ENCODE measurements around the gene CLPTM1L. TPM values are rescaled to one million over a fixed set of nuclear protein-coding genes. Genes with fewer than 3 reads are reported as not detected.
"Not testable (repeated sequence)": the region's sequence is repeated elsewhere in the genome, so short reads cannot be mapped to it uniquely, and the experiment has no call there.

The CLPTM1L gene
- total RNA-seq, 1 donor from 2014 or later, result 357 TPM

DNA sequence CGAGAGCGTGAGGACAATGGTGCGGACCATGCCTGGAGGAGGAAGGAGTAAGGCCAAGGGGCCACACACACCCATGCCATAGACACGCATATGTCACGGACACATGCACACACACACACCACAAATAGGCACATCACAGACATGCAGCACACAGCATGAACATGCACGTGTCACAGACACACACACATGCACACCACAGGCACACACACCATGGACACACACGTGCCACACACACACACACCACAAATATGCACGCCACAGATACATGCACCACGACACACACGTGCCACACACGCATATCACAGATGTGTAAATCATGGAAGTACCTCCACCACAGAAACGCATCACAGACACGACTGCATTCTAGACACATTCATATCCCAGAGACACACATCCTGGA, 66.7 kb downstream of the CLPTM1L start:
- no peak for DNase-seq (ENCODE audit: low read depth in 2 of 2)

DNA sequence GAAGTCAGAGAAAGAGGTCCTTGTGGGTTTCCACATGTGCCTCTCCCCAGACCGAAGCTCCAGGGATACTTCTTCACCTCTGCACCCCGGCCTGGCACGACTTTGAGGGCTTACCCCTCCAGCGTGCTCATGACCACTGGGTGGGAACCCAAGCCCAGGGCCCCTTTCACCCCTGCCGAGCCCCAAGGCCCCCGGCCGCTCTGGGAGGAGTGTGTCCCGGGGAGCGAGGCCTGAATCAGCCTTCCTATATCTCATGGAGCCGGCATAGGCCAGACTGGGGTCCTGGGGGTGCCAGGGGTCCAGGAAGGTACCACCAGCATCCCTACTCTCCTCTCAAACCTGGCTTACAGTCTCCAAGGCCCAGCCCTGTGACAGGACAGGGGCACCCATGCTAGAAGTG, 67.1 kb downstream of the CLPTM1L start:
- no peak for DNase-seq (ENCODE audit: low read depth in 2 of 2)

DNA sequence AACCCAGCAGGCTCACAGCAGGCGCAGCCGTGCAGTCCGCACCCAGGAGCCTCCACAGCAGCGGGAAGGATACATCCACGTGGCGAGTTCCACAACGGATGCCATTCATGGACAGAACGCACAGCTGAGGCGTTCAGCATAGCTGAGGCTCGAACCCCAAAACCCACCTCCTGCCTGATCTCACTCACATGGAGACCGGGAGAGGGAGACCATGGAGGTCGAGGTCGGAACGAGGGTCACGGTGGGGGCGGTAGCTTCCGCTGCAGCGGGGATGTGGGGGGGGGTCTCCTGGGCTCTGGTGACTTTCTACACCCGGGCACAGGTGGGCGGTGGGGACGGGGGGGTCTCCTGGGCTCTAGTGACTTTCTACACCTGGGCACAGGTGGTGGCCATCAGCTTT, 67.6 kb downstream of the CLPTM1L start:
- DNase-seq (ENCODE audit: low read depth in 2 of 2), result no peak

DNA sequence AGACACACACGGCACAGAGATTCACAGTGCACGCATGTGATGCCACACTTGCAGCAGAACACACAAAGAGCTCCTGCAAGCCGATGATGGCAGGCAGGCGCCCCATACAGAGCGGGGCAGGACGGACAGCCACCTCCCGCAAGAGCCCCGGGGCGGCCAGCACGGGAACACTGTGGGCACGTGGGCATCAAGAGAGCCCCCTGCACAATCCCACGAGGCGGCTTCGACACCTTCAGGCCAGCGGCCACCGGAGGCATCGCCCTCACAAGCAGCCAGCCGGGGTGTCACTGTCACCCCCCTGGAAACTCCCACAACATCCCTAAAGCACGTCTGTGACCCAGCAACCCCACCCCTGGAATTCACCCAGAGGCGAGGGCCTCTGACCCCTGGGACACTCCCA, 68.0 kb downstream of the CLPTM1L start:
- no peak for DNase-seq (ENCODE audit: low read depth in 2 of 2)

DNA sequence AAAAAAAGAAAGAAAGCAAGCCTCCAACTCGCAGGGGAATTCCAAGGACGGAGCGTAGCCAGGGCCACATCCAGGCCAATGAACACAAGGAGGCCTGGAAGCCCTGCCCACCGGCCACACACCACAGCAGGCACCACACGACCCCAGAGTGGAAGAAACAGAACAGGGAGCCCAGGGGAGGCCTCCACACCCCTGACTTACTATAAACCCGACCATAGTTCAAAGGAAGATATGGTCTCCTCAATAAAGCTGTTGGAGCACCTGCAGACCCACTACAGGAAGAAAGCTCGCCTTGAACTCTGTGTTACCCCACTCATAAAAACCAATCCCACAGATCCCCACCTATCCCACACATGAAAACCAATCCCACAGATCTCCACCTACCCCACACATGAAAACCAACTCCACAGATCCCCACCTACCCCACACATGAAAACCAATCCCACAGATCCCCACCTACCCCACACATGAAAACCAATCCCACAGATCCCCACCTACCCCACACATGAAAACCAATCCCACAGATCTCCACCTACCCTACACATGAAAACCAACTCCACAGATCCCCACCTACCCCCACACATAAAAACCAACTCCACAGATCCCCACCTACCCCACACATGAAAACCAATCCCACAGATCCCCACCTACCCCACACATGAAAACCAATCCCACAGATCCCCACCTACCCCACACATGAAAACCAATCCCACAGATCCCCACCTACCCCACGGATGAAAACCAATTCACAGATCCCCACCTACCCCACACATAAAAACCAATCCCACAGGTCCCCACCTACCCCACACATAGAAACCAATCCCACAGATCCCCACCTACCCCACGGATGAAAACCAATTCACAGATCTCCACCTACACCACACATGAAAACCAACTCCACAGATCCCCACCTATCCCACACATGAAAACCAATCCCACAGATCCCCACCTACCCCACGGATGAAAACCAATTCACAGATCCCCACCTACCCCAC, 69.2 kb downstream of the CLPTM1L start:
- DNase-seq (ENCODE audit: low read depth in 2 of 2), result not testable (repeated sequence)

DNA sequence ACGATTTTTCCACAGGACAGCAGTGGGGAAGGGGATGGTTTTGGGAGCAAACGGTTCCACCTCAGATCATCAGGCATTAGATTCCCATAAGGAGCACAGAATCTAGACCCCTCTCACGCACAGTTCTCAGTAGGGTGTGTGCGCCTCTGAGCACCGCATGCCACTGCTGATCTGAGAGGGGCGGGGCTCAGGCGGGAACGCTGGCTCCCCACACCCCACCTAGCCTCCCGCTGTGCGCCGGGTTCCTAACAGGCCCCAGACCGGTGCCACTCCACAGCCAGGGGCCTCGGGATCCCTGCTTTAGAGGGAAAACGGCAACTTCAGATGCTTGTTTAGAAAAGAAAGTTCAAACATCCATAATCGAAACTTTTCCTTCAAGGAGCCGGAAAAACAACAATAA, 70.4 kb downstream of the CLPTM1L start:
- DNase-seq (ENCODE audit: low read depth in 2 of 2), result no peak

DNA sequence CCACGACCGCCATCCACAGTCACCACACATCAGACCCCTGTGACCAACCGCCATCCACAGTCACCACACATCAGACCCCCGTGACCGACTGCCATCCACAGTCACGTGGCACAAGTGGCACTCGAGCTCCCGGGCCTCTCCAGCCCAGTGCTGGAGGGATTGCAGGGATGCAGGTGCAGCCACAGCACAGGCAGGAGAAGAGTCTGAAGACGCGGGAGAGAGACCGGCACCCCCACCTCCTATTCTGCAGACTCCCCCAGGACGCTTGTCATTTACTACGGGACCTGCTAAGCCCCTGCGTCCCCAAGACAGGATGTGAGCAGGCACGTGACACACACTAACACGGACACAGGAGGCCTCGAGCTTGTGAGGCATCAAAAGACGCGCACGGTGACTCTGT, 71.2 kb downstream of the CLPTM1L start:
- no peak for DNase-seq (ENCODE audit: low read depth in 2 of 2)

DNA sequence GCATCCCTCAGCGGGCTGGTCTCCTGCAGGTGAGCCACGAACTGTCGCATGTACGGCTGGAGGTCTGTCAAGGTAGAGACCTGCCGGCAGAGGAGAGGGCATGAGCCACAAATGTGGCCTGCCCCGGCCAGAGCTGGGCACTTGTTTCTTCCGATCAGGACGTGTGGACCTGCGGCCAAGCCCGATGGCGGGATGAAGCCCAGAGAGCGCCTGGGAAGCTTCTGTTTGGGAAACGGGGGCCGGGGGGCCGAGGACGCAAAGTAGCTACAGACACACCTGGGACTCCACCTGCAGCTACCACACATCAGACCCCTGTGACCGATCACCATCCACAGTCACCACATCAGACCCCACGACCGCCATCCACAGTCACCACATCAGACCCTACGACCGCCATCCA, 72.7 kb downstream of the CLPTM1L start:
- no peak for DNase-seq (ENCODE audit: low read depth in 2 of 2)

DNA sequence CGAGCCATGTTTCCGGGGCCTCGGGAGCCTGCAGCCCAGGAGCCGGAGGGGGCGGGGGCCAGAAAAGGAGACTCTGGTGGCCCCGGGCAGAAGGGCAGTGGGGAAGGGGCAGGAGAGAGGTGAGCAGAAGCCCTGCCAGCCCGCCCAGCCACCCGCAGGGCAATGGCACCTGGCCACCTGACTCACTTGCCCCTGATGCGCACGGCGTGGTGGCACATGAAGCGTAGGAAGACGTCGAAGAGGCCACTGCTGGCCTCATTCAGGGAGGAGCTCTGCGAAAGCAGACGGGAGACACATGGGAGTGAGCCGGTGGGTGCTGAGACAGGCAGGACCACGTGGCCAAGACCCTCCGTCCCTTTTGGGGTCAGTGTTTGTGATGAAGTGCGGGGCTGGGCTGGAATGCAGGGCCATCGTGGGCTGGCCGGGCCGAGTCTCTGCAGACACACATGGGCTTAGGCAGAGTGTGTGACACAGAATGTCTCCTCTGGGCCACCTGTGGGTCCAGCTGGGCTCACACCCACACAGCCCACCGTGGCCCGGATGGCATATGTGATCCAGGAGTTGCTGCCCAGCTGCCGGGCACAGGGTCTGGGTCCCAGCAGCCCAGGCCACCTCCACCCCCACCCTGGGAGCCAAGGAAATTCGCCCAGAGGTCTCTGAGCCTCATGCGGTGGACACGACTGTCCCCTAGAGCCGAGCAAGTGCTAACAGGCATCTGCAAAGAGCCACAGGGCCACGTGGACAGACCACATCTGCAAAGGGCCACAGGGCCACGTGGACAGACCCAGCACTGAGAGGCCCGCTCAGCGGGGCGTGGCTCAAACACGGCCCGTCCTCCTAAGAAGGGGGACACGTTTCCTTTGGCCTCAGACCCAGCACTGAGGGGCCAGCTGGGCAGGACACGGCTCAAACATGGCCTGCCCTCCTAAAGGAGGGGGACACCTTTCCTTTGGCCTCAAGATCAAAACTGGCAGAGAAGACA, 73.7 kb downstream of the CLPTM1L start:
- no peak for DNase-seq (ENCODE audit: low read depth in 2 of 2)

DNA sequence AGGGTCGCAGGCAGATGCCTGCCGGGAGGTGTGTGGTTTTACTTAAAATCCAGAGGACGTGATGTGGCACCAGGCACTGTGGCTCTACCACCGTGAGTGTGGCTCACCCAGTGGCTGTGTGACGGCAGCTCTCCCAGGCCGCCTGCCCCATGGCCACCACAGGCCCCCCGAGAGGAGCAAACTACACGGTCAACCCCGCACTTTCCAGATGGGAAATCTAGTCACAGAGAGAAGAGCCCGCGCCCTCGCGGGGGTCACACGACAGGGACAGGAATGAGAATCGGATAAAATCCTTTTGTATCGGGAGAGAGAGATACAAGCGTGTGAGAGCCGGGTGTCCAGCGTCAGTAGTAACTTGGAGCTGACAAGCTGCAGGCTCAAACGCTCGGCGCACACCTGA, 74.5 kb downstream of the CLPTM1L start:
- no peak for DNase-seq (ENCODE audit: low read depth in 2 of 2)

DNA sequence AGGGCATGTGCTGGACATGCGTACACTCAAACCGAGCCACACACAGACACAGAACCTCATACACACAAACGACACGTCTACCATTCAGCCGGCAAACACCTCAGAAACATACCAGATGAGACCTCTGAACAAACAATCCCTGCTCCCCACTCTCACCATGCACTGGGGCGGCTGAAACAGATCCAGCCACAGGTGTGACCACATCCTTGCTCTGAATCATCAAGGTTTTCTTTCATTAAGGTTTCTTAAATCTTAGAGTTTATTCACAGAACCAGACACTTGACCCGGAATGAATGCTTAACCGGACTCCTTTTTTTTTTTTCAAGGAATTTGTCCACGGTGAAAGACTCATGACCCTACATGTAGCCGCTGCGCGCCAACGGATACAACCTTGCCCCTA, 76.2 kb downstream of the CLPTM1L start:
- no peak for DNase-seq (ENCODE audit: low read depth in 2 of 2)

DNA sequence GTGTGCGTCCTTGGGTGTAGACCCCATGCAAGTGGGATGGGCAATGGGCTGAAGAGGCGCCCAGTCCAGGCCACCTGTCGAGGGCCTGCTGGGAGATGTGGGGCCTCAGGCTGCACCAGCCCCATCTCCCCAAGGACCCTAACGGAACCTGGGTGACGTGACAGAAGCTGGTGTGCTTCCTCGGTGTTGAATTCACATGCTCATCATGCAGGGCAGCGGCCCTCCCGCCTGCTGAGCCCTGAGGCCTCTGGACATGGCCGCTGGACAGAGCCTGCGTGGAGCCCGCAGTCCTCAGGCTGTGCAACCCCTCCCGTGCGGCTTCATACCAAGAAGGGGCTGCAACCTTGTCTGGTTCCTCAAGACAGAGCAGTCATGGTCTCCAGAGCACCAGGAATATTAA, 76.8 kb downstream of the CLPTM1L start:
- no peak for DNase-seq (ENCODE audit: low read depth in 2 of 2)

Other genes with a start within 250 kb of the CLPTM1L start
- 13.9 and 32.5 TPM in 2 replicates for gene SLC12A7, start 233.0 kb downstream of the CLPTM1L start, total RNA-seq
- gene SLC6A19, start 143.5 kb downstream of the CLPTM1L start, total RNA-seq, result not detected in 2 replicates
- not detected in 2 replicates for gene SLC6A18, start 119.7 kb downstream of the CLPTM1L start, total RNA-seq
- gene TERT, start 50.0 kb downstream of the CLPTM1L start, total RNA-seq, result not detected in 2 replicates
- gene SLC6A3, start 100.3 kb upstream of the CLPTM1L start, total RNA-seq, result not detected in 2 replicates
- gene LPCAT1, start 178.9 kb upstream of the CLPTM1L start, total RNA-seq, result 17.7 and 26.2 TPM in 2 replicates